Testis (tissue), 2 donors: ENCODE measurements around the gene CRIP2.

Experiments
- POLR2A ChIP-seq: fragments of 450-650 bp; IDR thresholded peaks from one replicate; pipeline ENCODE4 v1.6.1; 2017; ENCODE audit warnings: antibody characterized with exemption, mild to moderate bottlenecking, moderate library complexity
- TF ChIP-seq, protein P1 (sequence below), 3 experiments: fragments of 450-650 bp in 2 of 3; fragments of 200-600 bp in 1 of 3; sonication (generic) in 1 of 3; IDR thresholded peaks; one replicate each; pipeline ENCODE4 v1.5.1; 2016 to 2019; ENCODE audit warnings: antibody characterized with exemption in 3 of 3, mild to moderate bottlenecking in 2 of 3, moderate library complexity in 1 of 3

DNA sequence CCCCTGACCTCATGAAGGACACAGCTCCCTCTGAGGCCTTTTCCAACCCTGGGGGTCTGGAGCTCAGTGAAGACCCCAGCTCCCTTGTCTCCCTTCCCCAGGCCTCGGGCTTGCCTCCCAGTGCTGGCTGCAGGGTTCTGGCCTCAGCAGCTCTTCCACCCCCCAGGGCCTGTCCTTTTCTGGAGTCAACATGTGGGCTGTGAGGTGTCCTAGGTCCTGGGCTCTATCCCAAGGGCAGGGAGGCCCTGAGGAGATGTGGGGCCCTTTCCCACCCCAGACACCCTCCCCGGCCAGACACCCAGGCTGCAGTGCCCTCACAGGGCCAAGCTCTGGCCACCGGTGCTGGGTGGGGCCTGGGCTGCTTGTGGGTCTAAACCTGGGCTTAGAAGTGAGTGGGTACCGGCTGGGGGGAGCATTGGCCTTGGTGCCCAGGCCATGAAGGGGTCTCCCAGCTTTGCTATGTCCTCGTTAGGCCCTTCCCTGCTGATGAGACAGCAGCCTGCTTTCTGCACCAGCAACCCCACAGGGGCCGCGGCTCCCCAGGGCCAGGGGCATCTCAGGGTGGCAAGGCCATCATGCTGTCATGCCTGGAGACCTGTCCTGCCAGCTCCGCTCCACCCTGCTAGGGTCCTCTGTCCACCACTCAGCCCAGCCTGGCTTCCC, 2.7 kb upstream of the CRIP2 start:
- TF ChIP-seq, protein P1, sequence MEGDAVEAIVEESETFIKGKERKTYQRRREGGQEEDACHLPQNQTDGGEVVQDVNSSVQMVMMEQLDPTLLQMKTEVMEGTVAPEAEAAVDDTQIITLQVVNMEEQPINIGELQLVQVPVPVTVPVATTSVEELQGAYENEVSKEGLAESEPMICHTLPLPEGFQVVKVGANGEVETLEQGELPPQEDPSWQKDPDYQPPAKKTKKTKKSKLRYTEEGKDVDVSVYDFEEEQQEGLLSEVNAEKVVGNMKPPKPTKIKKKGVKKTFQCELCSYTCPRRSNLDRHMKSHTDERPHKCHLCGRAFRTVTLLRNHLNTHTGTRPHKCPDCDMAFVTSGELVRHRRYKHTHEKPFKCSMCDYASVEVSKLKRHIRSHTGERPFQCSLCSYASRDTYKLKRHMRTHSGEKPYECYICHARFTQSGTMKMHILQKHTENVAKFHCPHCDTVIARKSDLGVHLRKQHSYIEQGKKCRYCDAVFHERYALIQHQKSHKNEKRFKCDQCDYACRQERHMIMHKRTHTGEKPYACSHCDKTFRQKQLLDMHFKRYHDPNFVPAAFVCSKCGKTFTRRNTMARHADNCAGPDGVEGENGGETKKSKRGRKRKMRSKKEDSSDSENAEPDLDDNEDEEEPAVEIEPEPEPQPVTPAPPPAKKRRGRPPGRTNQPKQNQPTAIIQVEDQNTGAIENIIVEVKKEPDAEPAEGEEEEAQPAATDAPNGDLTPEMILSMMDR (IDR thresholded peaks at IDR 0.05), result no peak
- no peak for TF ChIP-seq POLR2A
